Esophagus squamous epithelium (tissue), 4 donors: ENCODE data around the gene SLC25A29.

Source experiments
- CTCF ChIP-seq, 6 experiments: fragments of 450-650 bp in 4 of 6; fragments of 200-600 bp in 2 of 6; sonication (generic) in 2 of 6; IDR thresholded peaks; one replicate each; pipeline ENCODE4 v1.5.1; 2016 to 2019; ENCODE audit warnings: antibody characterized with exemption in 6 of 6, mild to moderate bottlenecking in 4 of 6, moderate library complexity in 4 of 6
- POLR2A ChIP-seq, 4 donors: fragments of 450-650 bp; IDR thresholded peaks; one replicate each; pipeline ENCODE4 v1.6.1; 2017; ENCODE audit warnings: antibody characterized with exemption in 4 of 4, mild to moderate bottlenecking in 4 of 4, moderate library complexity in 3 of 4

- TF ChIP-seq CTCF (IDR thresholded peaks at IDR 0.05) (no peak), POLR2A (IDR thresholded peaks at IDR 0.05) (no peak)
Measured at GRCh38 chr14:100350276-100350926, 44.2 kb upstream of the SLC25A29 start.
